GM11168 (cell line): ENCODE measurements around the gene EPG5.
"Not testable (repeated sequence)": the region's sequence is repeated elsewhere in the genome, so short reads cannot be mapped to it uniquely, and the experiment has no call there.

Experiments
- in situ Hi-C: fragments of 300-500 bp; cut with MboI; formaldehyde crosslinking; loops from one replicate; pipeline ENCODE4 v1.12.0; 2022; ENCODE audit warnings: low sequenced_read_pairs; ENCODE audit not compliant: unreplicated experiment

Gene EPG5

DNA sequence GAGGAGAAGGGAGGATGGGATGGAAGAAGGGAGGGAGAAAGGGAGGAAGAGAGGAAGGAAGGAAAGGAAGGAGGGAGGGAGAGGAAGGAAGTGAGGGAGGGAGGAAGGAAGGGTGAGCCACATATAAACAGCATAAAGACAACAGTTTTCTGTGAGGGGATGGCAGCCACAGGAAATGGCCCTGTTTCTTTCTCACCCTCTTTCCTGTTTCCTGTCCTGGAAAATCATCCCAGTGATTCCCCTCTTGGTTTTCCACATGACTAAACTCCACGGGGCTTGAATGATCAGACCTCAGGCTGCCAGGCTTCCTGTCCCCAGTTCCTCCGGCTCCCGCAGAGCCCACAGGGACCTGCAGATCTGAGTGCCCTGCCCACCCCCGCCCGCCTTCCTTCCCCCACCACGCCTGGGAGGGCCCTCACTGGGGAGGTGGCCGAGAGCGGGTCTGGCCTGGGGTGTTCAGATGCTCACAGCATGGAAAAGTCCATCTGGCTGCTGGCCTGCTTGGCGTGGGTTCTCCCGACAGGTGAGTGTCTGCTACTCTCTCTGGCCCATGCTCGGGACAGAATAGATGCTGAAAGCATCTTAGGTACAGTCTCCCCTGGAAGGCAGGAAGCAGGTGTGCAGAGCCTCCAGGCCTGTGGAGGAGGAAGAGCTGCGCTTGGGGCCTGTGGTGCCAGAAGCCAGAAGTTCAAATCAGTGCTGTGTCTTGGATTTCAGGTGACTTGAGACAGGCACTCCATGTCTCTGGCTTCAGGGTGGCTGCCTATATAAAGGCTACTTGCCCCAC, 141.7 kb downstream of the EPG5 start, which contains the start of gene SIGLEC15:
SIGLEC15 (plus strand) TSS at position 418 of the 787 bp plus-strand sequence; CDS start at position 472, 54 bp downstream.
- in situ Hi-C loops = no loop called here

DNA sequence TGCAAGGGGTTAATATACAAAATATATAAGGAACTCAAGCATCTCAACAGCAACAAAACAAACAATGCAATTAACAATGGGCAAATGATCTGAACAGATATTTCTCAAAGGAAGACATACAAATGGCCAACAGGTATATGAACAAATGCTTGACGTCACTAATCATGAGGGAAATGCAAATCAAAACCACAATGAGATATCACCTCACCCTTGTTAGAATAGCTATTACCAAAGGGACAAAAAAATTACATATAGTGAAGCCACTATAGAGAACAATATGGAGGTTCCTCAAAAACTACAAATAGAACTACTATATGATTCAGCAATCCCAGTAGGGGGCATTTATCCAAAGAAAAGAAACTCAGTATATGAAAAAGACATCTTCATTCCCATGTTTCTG, 145.4 kb downstream of the EPG5 start:
- in situ Hi-C loops = no loop called here

DNA sequence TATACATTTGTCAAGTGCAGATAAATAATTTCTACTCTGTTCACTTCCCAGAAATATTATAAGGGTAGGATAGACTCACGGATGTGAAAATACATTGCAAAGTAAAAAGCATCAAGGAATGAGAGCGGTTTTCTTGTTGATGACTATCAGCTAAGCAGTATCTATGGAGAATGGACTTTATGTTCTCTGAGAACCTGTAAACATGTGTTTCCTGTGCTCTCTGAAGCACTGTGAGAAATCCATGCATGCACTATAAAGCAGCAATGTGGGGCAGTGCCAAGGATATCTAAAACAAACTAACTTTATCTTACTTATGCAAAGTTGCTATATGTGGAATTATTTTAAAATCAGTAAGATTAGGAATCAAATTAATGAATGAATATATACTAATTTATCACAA, 146.1 kb downstream of the EPG5 start:
- in situ Hi-C loops = no loop called here

DNA sequence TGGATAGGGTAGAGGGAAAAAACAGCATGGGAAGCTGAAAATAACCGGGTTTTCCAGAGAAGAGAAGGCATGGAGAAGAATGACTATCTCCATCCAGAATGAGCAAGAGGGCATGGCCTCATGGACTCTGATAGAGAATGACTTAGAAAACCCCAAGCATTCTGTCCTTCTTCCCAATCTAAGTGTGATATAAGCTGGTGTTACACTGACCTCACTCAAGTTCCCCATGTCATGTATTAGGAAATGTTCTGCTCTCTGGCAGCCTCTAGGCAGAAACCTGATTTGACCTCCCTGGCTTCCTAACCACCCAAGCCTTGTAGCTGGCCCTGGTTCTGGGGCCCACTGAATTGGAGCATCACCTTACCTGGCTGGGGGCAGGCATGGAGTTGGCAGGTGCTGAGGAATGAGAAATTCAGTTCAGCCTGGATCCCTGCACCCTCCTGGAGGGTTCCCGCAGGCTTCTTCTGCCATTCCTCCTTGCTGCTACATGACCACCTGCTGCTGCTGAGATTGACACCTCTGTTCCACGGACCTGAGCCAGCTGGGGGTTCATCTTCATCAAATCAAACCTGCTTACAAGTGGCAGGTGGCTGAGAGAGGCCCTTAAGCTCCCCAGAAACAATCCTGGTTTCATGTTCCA, 146.9 kb downstream of the EPG5 start:
- in situ Hi-C loops = no loop called here

DNA sequence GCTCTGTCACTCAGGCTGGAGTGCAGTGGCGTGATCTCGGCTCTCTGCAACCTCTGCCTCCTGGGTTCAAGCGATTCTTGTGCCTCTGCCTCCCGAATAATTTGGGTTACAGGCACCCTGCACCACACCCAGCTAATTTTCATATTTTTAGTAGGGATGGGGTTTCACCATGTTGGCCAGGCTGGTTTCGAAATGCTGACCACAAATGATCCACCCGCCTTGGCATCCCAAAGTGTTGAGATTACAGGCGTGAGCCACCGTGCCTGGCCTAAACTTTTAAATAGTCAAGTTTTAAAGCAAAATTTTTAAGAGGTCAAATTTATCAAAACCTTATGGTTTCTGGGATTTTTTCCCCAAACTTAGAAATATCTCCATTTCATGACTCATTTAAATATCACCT, 148.4 kb downstream of the EPG5 start:
- in situ Hi-C loops = not testable (repeated sequence)

DNA sequence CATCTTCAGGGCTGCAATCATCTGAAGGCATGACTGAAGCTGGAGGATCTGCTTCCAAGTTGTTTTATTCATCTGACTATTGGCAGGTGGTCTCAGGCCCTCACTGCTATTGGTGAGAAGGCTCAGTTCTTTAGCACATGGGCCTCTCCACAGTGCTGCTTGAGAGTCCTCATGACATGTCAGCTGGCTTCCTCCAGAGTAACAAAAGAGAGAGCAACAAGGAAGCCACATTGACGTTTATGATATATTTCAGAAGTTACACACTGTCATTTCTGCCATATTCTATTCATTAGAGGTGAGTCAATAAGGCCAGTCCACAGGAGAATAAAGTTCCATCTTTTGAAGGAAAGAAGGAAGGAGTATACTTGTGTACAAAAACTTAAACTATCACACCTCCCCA, 149.6 kb downstream of the EPG5 start:
- in situ Hi-C loops = no loop called here

DNA sequence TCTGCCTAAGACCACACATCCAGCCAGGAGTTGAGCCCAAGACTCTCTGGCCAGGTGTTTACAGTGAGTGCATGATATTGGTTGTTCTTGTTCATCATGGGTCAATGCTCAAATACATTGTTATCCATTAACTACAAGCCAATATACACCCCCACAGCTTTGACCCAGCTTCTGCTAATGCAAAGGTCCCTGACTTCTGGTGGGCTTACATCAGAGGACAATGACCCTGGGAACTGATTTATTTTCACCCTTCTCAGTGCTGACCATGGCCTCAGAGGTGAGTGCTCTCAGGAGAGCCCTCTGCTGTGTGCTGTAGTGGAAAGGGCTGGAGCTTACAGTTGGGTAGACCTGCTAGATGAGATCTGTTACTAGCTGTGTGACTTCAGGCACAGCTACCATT, 152.4 kb downstream of the EPG5 start:
- in situ Hi-C loops = not testable (repeated sequence)

DNA sequence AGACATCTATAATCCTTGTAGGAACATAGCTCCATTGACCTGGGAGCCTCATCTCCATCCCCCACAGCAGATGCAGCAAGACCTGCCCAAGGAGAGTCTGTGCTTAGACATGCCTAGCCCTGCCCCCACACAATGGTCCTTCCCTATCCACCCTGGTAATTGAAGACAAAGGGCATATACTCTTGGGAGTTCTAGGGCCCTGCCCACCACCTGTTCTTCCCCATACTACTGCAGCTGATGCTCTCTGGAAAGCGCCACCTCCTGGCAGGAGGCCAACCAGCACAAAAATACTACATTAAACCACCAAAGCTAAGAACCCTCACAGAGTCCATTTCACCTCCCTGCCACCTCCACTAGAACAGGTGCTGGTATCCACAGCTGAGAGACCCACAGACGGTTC, 160.0 kb downstream of the EPG5 start:
- in situ Hi-C loops = not testable (repeated sequence)

DNA sequence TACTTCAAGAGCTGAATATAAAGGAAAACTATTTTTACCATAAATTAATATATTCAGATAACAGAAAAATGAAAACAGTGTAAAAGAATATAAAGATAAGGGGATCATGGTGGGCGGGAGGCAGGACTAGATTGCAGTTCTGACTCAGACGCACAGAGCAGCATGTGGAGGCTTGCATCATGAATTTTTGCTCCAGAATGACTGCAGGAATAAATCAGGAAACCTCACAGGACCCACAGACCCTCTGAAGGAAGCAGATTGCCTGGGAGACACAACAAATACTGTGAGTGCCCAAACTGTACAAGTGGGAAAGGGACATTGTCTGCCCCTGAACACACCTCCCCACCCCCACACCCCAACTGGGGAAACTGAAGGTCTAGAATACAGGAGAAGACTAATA, 160.9 kb downstream of the EPG5 start:
- in situ Hi-C loops = no loop called here

DNA sequence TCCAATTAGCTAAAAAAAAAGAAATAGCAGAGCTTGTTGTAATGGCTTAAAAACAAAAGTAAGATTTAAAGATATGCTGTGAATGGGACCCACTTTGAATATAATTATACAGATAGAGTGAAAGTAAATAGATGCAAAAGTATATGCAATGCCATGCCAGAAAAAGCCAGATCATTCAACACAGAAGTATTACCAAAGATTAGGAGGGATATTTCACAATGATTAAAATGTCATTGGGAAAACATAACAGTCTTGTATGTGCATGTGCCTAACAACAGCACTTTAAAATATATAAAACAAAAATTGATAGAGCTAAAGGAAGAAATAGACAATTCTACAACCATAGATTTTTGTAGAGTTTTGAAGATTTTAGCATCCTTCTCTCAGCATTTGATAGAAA, 161.6 kb downstream of the EPG5 start:
- in situ Hi-C loops = no loop called here

DNA sequence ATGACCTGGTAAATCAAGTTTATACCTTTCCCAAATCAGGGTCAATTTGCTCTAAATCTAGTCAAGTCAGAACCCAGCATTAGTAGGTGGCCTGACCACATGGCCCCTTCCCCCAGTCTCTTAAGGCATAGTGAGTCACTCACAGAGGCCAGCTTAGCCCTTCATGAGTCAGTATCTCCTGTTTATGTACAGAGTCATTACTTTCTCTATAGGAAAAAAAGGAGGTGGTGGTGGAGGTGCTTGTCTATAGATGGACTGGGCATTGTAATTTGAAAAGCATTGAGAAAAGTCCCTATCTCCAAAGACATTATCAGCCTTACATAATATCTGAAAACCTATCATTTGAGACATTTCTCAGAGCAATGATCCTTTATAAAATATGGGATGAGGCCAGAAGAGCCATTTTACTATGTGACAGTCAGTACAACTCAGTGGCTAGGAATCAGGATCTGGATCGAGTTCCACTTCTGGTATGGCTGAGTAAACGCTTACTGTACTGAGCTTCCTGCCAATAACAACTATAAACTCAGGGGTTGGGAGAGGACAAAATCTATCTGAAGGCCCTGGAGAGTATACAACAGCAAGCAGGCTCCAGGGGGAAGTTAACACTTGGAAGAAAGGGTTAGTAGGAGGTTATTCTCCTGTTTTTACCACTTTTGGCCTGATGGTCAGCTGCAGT, 164.2 kb downstream of the EPG5 start:
- in situ Hi-C loops = no loop called here

DNA sequence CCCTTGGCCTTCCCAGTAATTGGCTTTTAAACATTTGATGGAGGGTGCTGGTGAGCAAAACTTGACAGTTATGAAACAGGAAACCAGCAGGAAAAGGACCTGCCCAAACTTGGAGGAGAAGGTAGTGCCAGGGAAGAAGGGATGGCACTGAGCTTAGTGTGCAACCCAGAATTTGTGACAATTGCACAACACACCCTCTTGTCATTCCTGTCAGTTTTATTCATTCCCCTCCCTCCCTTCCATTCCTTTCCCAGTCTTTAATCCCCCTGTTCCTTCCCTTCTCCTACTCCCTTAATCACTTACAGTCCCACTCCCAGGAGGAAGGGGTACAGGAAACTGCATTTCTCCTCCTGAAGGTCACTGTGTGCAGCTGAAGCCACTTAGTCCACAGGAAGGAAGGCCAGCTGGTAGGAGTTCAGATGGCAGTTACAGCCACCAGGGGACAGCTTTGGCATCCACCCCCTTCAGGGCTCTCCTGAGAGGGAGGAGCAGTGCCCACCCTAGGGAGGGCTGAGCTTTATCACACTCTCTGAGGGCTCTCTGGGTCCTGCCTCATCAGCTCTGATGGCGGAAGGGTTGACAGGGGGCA, 165.6 kb downstream of the EPG5 start:
- in situ Hi-C loops = no loop called here
